ENCODE results near the gene NAGS.
"Not testable (repeated sequence)": the region's sequence is repeated elsewhere in the genome, so short reads cannot be mapped to it uniquely, and the experiment has no call there.

Gene NAGS

GRCh38 chr17:43984521-43984920, 19.9 kb upstream of the NAGS start:
- Histone ChIP-seq H3K27me3 (ENCODE audit: control insufficient read depth, insufficient read depth, low read length) (peaks cover 40% of the 10 kb centered on the region), H3K4me3 (ENCODE audit: low read depth, low read length) (peak overlapping the region; percentile 83), H3K27ac (ENCODE audit: low read depth, low read length) (no peak overlapping the region), H3K9me3 (ENCODE audit: control insufficient read depth, insufficient read depth, low read depth, low read length) (no peaks in the 10 kb centered on the region), H3K36me3 (ENCODE audit: control insufficient read depth, insufficient read depth, low read length) (no peaks in the 10 kb centered on the region), H3K9ac (ENCODE audit: low read length) (no peak overlapping the region), H3K4me1 (ENCODE audit: control insufficient read depth, insufficient read depth, low read length) (peaks cover 9% of the 10 kb centered on the region)

- Histone ChIP-seq H3K27ac (ENCODE audit: low read depth, low read length) (no peak overlapping the region), H3K27me3 (ENCODE audit: control insufficient read depth, insufficient read depth, low read length) (peaks cover 36% of the 10 kb centered on the region), H3K4me3 (ENCODE audit: low read depth, low read length) (no peak overlapping the region), H3K9me3 (ENCODE audit: control insufficient read depth, insufficient read depth, low read depth, low read length) (no peaks in the 10 kb centered on the region), H3K9ac (ENCODE audit: low read length) (no peak overlapping the region), H3K4me1 (ENCODE audit: control insufficient read depth, insufficient read depth, low read length) (peaks cover 9% of the 10 kb centered on the region), H3K36me3 (ENCODE audit: control insufficient read depth, insufficient read depth, low read length) (no peaks in the 10 kb centered on the region)
These were observed 18.0 kb upstream of the NAGS start for GRCh38 chr17:43986225-43986981.

- no peaks in the 10 kb centered on the region for H3K36me3 ChIP-seq (ENCODE audit: control insufficient read depth, insufficient read depth, low read length)
- H3K27ac ChIP-seq (ENCODE audit: low read depth, low read length), result no peak overlapping the region
- H3K9me3 ChIP-seq (ENCODE audit: control insufficient read depth, insufficient read depth, low read depth, low read length), result no peaks in the 10 kb centered on the region
- H3K4me3 ChIP-seq (ENCODE audit: low read depth, low read length), result no peak overlapping the region
- no peak overlapping the region for H3K9ac ChIP-seq (ENCODE audit: low read length)
- H3K4me1 ChIP-seq (ENCODE audit: control insufficient read depth, insufficient read depth, low read length), result peaks cover 9% of the 10 kb centered on the region
- peaks cover 30% of the 10 kb centered on the region for H3K27me3 ChIP-seq (ENCODE audit: control insufficient read depth, insufficient read depth, low read length)
These were observed 17.0 kb upstream of the NAGS start for GRCh38 chr17:43987131-43988021.

- Histone ChIP-seq H3K27ac (ENCODE audit: low read depth, low read length) (no peak overlapping the region), H3K36me3 (ENCODE audit: control insufficient read depth, insufficient read depth, low read length) (no peaks in the 10 kb centered on the region), H3K4me3 (ENCODE audit: low read depth, low read length) (no peak overlapping the region), H3K27me3 (ENCODE audit: control insufficient read depth, insufficient read depth, low read length) (peaks cover 20% of the 10 kb centered on the region), H3K9ac (ENCODE audit: low read length) (no peak overlapping the region), H3K4me1 (ENCODE audit: control insufficient read depth, insufficient read depth, low read length) (peaks cover 9% of the 10 kb centered on the region), H3K9me3 (ENCODE audit: control insufficient read depth, insufficient read depth, low read depth, low read length) (no peaks in the 10 kb centered on the region)
These were observed 16.1 kb upstream of the NAGS start for GRCh38 chr17:43988301-43988700.

- Histone ChIP-seq H3K36me3 (ENCODE audit: control insufficient read depth, insufficient read depth, low read length) (no peaks in the 10 kb centered on the region), H3K9ac (ENCODE audit: low read length) (no peak overlapping the region), H3K4me3 (ENCODE audit: low read depth, low read length) (no peak overlapping the region), H3K27ac (ENCODE audit: low read depth, low read length) (no peak overlapping the region), H3K27me3 (ENCODE audit: control insufficient read depth, insufficient read depth, low read length) (peaks cover 12% of the 10 kb centered on the region), H3K4me1 (ENCODE audit: control insufficient read depth, insufficient read depth, low read length) (peaks cover 3% of the 10 kb centered on the region; the same call in 1 of the 2 replicates), H3K9me3 (ENCODE audit: control insufficient read depth, insufficient read depth, low read depth, low read length) (no peaks in the 10 kb centered on the region)
These were observed 11.8 kb upstream of the NAGS start for GRCh38 chr17:43992641-43993040.

GRCh38 chr17:43994272-43995149, 9.9 kb upstream of the NAGS start:
- H3K9me3 ChIP-seq (ENCODE audit: control insufficient read depth, insufficient read depth, low read depth, low read length), result no peaks in the 10 kb centered on the region
- no peak overlapping the region for H3K27ac ChIP-seq (ENCODE audit: low read depth, low read length)
- peaks cover 3% of the 10 kb centered on the region; the same call in 1 of the 2 replicates for H3K4me1 ChIP-seq (ENCODE audit: control insufficient read depth, insufficient read depth, low read length)
- peaks cover 12% of the 10 kb centered on the region for H3K27me3 ChIP-seq (ENCODE audit: control insufficient read depth, insufficient read depth, low read length)
- peak overlapping the region; percentile 55 for H3K4me3 ChIP-seq (ENCODE audit: low read depth, low read length)
- H3K9ac ChIP-seq (ENCODE audit: low read length), result peak overlapping the region; percentile 3
- no peaks in the 10 kb centered on the region for H3K36me3 ChIP-seq (ENCODE audit: control insufficient read depth, insufficient read depth, low read length)

GRCh38 chr17:43995150-43995471, 9.3 kb upstream of the NAGS start:
- peaks cover 3% of the 10 kb centered on the region; the same call in 1 of the 2 replicates for H3K4me1 ChIP-seq (ENCODE audit: control insufficient read depth, insufficient read depth, low read length)
- no peak overlapping the region for H3K27ac ChIP-seq (ENCODE audit: low read depth, low read length)
- H3K9ac ChIP-seq (ENCODE audit: low read length), result no peak overlapping the region
- H3K36me3 ChIP-seq (ENCODE audit: control insufficient read depth, insufficient read depth, low read length), result no peaks in the 10 kb centered on the region
- peaks cover 12% of the 10 kb centered on the region for H3K27me3 ChIP-seq (ENCODE audit: control insufficient read depth, insufficient read depth, low read length)
- no peaks in the 10 kb centered on the region for H3K9me3 ChIP-seq (ENCODE audit: control insufficient read depth, insufficient read depth, low read depth, low read length)
- H3K4me3 ChIP-seq (ENCODE audit: low read depth, low read length), result peak overlapping the region; percentile 55

GRCh38 chr17:43997180-43997579, 7.2 kb upstream of the NAGS start:
- peaks cover 12% of the 10 kb centered on the region for H3K27me3 ChIP-seq (ENCODE audit: control insufficient read depth, insufficient read depth, low read length)
- H3K27ac ChIP-seq (ENCODE audit: low read depth, low read length); H3K4me1 ChIP-seq (ENCODE audit: control insufficient read depth, insufficient read depth, low read length); H3K36me3 ChIP-seq (ENCODE audit: control insufficient read depth, insufficient read depth, low read length); H3K9me3 ChIP-seq (ENCODE audit: control insufficient read depth, insufficient read depth, low read depth, low read length); H3K4me3 ChIP-seq (ENCODE audit: low read depth, low read length); H3K9ac ChIP-seq (ENCODE audit: low read length): not testable (repeated sequence)

GRCh38 chr17:43998552-43998951, 5.9 kb upstream of the NAGS start:
- Histone ChIP-seq H3K27ac (ENCODE audit: low read depth, low read length) (no peak overlapping the region), H3K9me3 (ENCODE audit: control insufficient read depth, insufficient read depth, low read depth, low read length) (no peaks in the 10 kb centered on the region), H3K9ac (ENCODE audit: low read length) (no peak overlapping the region)

GRCh38 chr17:43999024-43999423, 5.4 kb upstream of the NAGS start:
- Histone ChIP-seq H3K36me3 (ENCODE audit: control insufficient read depth, insufficient read depth, low read length) (no peaks in the 10 kb centered on the region), H3K4me1 (ENCODE audit: control insufficient read depth, insufficient read depth, low read length) (peaks cover 3% of the 10 kb centered on the region), H3K27ac (ENCODE audit: low read depth, low read length) (no peak overlapping the region), H3K27me3 (ENCODE audit: control insufficient read depth, insufficient read depth, low read length) (peaks cover 29% of the 10 kb centered on the region), H3K9me3 (ENCODE audit: control insufficient read depth, insufficient read depth, low read depth, low read length) (no peaks in the 10 kb centered on the region), H3K9ac (ENCODE audit: low read length) (no peak overlapping the region), H3K4me3 (ENCODE audit: low read depth, low read length) (no peak overlapping the region)

More at GRCh38 chr17:43998552-43998951, 5.9 kb upstream of the NAGS start:
- Histone ChIP-seq H3K4me1 (ENCODE audit: control insufficient read depth, insufficient read depth, low read length) (peaks cover 3% of the 10 kb centered on the region; the same call in 1 of the 2 replicates), H3K4me3 (ENCODE audit: low read depth, low read length) (no peak overlapping the region), H3K36me3 (ENCODE audit: control insufficient read depth, insufficient read depth, low read length) (no peaks in the 10 kb centered on the region), H3K27me3 (ENCODE audit: control insufficient read depth, insufficient read depth, low read length) (peaks cover 24% of the 10 kb centered on the region)

All from HUES6 (cell line).